GM19099 (cell line): ENCODE measurements around the gene MED28.

Experiments
- POLR2A ChIP-seq: IDR thresholded peaks from 3 replicates; pipeline ENCODE4 v1.6.1; 2011; ENCODE audit warnings: low read depth; ENCODE audit not compliant: insufficient read length; ENCODE audit errors: extremely low read depth

The MED28 gene

GRCh38 chr4:17595471-17596005, 18.9 kb upstream of the MED28 start:
- TF ChIP-seq POLR2A = no peak

GRCh38 chr4:17597517-17597916, 16.9 kb upstream of the MED28 start:
- no peak for TF ChIP-seq POLR2A

- TF ChIP-seq POLR2A = no peak
Measured at GRCh38 chr4:17599826-17600225, 14.6 kb upstream of the MED28 start.

GRCh38 chr4:17605236-17605635, 9.2 kb upstream of the MED28 start:
- TF ChIP-seq POLR2A = no peak

GRCh38 chr4:17613761-17614415, 553 bp upstream of the MED28 start:
- no peak for TF ChIP-seq POLR2A

- no peak for TF ChIP-seq POLR2A
Measured at GRCh38 chr4:17616283-17616682, 1.8 kb downstream of the MED28 start.

GRCh38 chr4:17618926-17619325, 4.5 kb downstream of the MED28 start:
- no peak for TF ChIP-seq POLR2A

- no peak for TF ChIP-seq POLR2A
Measured at GRCh38 chr4:17619416-17620105, 5.1 kb downstream of the MED28 start.

GRCh38 chr4:17623451-17624001, 9.1 kb downstream of the MED28 start:
- no peak for TF ChIP-seq POLR2A

GRCh38 chr4:17624821-17625220, 10.4 kb downstream of the MED28 start:
- no peak for TF ChIP-seq POLR2A

GRCh38 chr4:17630228-17630627, 15.8 kb downstream of the MED28 start:
- TF ChIP-seq POLR2A = no peak

GRCh38 chr4:17633600-17633999, 19.2 kb downstream of the MED28 start:
- no peak for TF ChIP-seq POLR2A

GRCh38 chr4:17635056-17635455, 20.6 kb downstream of the MED28 start:
- TF ChIP-seq POLR2A = no peak

- TF ChIP-seq POLR2A = no peak
Measured at GRCh38 chr4:17636341-17636695, 21.9 kb downstream of the MED28 start.

- TF ChIP-seq POLR2A = no peak
Measured at GRCh38 chr4:17636696-17637622, 22.5 kb downstream of the MED28 start.
